ENCODE data around the gene SULT4A1. TPM values are rescaled to one million over a fixed set of nuclear protein-coding genes. Genes with fewer than 3 reads are reported as not detected.

SULT4A1 gene
- total and polyA plus RNA-seq, 9 of the 15 experiments (the other 6 are each of a cell fraction or from before 2014, with no cell fraction given) = 0.03 to 0.20 (median 0.09) TPM; not detected in 3

DNA sequence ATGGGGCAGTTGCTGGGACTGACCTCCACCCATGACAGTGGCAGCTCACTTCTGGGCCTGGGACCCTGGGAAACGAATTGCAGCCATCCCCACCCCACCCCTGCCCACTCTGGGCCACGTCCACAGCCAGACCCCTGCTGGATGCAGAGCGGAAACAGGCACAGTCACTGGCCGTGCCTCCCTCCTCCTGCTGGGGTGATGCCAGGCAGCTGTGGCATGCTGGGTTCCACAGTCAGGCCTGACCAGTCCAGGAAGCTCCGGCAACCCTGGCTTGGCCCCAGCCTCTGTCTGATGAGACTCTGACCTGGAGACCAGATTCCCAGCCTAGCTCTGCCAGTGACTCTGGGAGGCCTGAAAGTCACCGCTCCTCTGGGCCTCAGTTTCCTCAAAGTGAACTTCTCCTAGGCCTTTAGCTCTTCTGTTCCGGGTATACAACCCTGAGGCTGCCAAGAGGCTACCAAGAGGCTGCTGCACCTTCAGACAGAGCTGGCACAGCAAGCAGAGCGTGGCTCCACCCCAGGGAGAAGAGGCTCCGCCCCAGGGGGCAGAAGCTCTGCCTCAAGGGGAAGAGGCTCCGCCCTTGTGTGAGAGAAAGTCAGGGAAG, 8.9 kb downstream of the SULT4A1 start:
- H3K27ac ChIP-seq (ENCODE audit: extremely low read depth, low read depth, low read length) = no peak overlapping the region
- no peaks in the 10 kb centered on the region for H3K9me3 ChIP-seq (replicated peaks; ENCODE audit: control insufficient read depth, insufficient read depth, low read depth, low read length)
- ChIA-PET CTCF (ENCODE audit: low intra/inter-chr PET ratio) (no interaction called here), POLR2A (interaction anchor here (0.6 kb wide), 2 partner anchors 19 to 789 kb away, joined by 3 read pairs; no protein-coding TSS in a partner anchor)
- TF ChIP-seq CBFA2T2 (conservative IDR thresholded peaks at IDR 0.05) (no peak), NCOA6 (IDR thresholded peaks at IDR 0.05) (no peak), ZNF707 (CRISPR knock-in tag; conservative IDR thresholded peaks at IDR 0.05) (no peak), JUND (IDR thresholded peaks at IDR 0.05; ENCODE audit: borderline replicate concordance, low read depth, low read length) (no peak), JUND (tag; IDR thresholded peaks at IDR 0.05; ENCODE audit: borderline replicate concordance, low read depth, low read length) (no peak), HMG20B (CRISPR knock-in tag; IDR thresholded peaks at IDR 0.05) (no peak), MAFK (IDR thresholded peaks at IDR 0.05; ENCODE audit: low read length) (no peak), ZNF253 (CRISPR knock-in tag; conservative IDR thresholded peaks at IDR 0.05) (no peak), ZBTB11 (CRISPR knock-in tag; IDR thresholded peaks at IDR 0.05) (no peak)
- TF ChIP-seq, protein P1, sequence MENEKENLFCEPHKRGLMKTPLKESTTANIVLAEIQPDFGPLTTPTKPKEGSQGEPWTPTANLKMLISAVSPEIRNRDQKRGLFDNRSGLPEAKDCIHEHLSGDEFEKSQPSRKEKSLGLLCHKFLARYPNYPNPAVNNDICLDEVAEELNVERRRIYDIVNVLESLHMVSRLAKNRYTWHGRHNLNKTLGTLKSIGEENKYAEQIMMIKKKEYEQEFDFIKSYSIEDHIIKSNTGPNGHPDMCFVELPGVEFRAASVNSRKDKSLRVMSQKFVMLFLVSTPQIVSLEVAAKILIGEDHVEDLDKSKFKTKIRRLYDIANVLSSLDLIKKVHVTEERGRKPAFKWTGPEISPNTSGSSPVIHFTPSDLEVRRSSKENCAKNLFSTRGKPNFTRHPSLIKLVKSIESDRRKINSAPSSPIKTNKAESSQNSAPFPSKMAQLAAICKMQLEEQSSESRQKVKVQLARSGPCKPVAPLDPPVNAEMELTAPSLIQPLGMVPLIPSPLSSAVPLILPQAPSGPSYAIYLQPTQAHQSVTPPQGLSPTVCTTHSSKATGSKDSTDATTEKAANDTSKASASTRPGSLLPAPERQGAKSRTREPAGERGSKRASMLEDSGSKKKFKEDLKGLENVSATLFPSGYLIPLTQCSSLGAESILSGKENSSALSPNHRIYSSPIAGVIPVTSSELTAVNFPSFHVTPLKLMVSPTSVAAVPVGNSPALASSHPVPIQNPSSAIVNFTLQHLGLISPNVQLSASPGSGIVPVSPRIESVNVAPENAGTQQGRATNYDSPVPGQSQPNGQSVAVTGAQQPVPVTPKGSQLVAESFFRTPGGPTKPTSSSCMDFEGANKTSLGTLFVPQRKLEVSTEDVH (IDR thresholded peaks at IDR 0.05; ENCODE audit: low read depth, partially characterized antibody) = no peak
- TF ChIP-seq, protein P2, sequence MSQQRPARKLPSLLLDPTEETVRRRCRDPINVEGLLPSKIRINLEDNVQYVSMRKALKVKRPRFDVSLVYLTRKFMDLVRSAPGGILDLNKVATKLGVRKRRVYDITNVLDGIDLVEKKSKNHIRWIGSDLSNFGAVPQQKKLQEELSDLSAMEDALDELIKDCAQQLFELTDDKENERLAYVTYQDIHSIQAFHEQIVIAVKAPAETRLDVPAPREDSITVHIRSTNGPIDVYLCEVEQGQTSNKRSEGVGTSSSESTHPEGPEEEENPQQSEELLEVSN (IDR thresholded peaks at IDR 0.05; ENCODE audit: borderline replicate concordance in 1 of 2, extremely low read depth in 1 of 2, insufficient read depth in 1 of 2, insufficient read length in 1 of 2, low read depth in 1 of 2, low read length in 1 of 2, poor library complexity in 1 of 2, severe bottlenecking in 1 of 2) = no peak
- TF ChIP-seq, protein P3, sequence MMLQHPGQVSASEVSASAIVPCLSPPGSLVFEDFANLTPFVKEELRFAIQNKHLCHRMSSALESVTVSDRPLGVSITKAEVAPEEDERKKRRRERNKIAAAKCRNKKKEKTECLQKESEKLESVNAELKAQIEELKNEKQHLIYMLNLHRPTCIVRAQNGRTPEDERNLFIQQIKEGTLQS (IDR thresholded peaks at IDR 0.05) = no peak
- TF ChIP-seq, protein P3 (CRISPR knock-in tag; conservative IDR thresholded peaks at IDR 0.05) = no peak
- no peak overlapping the region for H3K9ac ChIP-seq (ENCODE audit: insufficient read depth in 1 of 2, low read depth in 2 of 2, low read length in 2 of 2)
- no peak overlapping the region for H2AFZ ChIP-seq (ENCODE audit: low read depth, low read length)
- intact Hi-C loops (cut with micrococcal nuclease) = no loop called here
- in situ Hi-C loops (cut with MboI) = no loop called here
- no TSS peak for BruUV-seq (replicated peaks)
- H3K4me2 ChIP-seq (ENCODE audit: insufficient read depth, low read length) = no peak overlapping the region
- H3K4me3 ChIP-seq = no peak overlapping the region
- FAIRE-seq (no peak), DNase-seq (ENCODE audit: extremely low read depth in 1 of 4, low spot score in 3 of 4) (no peak), ATAC-seq (no peak)
- H3K9me1 ChIP-seq (ENCODE audit: control insufficient read depth, insufficient read depth, low read length) = no peaks in the 10 kb centered on the region
- no peaks in the 10 kb centered on the region; a peak in 1 of 5 replicates for H3K4me1 ChIP-seq (replicated peaks in 1 of 2; ENCODE audit: control insufficient read depth in 2 of 2, insufficient read depth in 2 of 2, low read length in 2 of 2)
- H3K79me2 ChIP-seq (ENCODE audit: control insufficient read depth, insufficient read depth, low read length) = no peaks in the 10 kb centered on the region
- 9% methylated on average over 7 of the region's 10 CpGs for WGBS (ENCODE audit: insufficient coverage, low coverage, missing lambda C conversion rate)
- no peaks in the 10 kb centered on the region; the same call in 1 of the 2 replicates for H4K20me1 ChIP-seq (replicated peaks; ENCODE audit: control insufficient read depth, insufficient read depth, low read length)
- H3K27me3 ChIP-seq (ENCODE audit: control insufficient read depth in 2 of 2, insufficient read depth in 2 of 2, low read length in 2 of 2) = peaks cover 3 to 26% of the 10 kb centered on the region in 2 experiments; a peak in 2 of 5 replicates
- no peaks in the 10 kb centered on the region for H3K36me3 ChIP-seq (ENCODE audit: control insufficient read depth, insufficient read depth, low read length)
